ENCODE measurements around the gene SCYGR1.

GRCh38 chr2:227366769-227367426, 20.9 kb downstream of the SCYGR1 start:
- TF ChIP-seq, protein P1, sequence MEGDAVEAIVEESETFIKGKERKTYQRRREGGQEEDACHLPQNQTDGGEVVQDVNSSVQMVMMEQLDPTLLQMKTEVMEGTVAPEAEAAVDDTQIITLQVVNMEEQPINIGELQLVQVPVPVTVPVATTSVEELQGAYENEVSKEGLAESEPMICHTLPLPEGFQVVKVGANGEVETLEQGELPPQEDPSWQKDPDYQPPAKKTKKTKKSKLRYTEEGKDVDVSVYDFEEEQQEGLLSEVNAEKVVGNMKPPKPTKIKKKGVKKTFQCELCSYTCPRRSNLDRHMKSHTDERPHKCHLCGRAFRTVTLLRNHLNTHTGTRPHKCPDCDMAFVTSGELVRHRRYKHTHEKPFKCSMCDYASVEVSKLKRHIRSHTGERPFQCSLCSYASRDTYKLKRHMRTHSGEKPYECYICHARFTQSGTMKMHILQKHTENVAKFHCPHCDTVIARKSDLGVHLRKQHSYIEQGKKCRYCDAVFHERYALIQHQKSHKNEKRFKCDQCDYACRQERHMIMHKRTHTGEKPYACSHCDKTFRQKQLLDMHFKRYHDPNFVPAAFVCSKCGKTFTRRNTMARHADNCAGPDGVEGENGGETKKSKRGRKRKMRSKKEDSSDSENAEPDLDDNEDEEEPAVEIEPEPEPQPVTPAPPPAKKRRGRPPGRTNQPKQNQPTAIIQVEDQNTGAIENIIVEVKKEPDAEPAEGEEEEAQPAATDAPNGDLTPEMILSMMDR (IDR thresholded peaks at IDR 0.05) = no peak
- TF ChIP-seq POLR2AphosphoS5 (IDR thresholded peaks at IDR 0.05) = no peak
- no peak for TF ChIP-seq EP300 (IDR thresholded peaks at IDR 0.05)
- no peak for TF ChIP-seq POLR2A (IDR thresholded peaks at IDR 0.05)

All from suprapubic skin (tissue), 4 donors.